ENCODE data around the gene LCN6. TPM values are rescaled to one million over a fixed set of nuclear protein-coding genes. Genes with fewer than 3 reads are reported as not detected.

The LCN6 gene
- total RNA-seq, 4 donors from 2014 or later: 1.1 to 2.9 TPM; not detected in 2

- Histone ChIP-seq H3K9me3 (peaks cover 0 to 4% of the 10 kb centered on the region in 2 donors), H3K27me3 (peaks cover 38% of the 10 kb centered on the region), H3K27ac (no peak overlapping the region), H3K36me3 (no peaks in the 10 kb centered on the region), H3K4me1 (peaks cover 0 to 4% (median 3%) of the 10 kb centered on the region in 4 donors), H3K4me3 (no peak overlapping the region)
- no peak for TF ChIP-seq EP300 (IDR thresholded peaks at IDR 0.05; ENCODE audit: low read depth)
- no peak for TF ChIP-seq POLR2A (IDR thresholded peaks at IDR 0.05)
- TF ChIP-seq POLR2AphosphoS5 (IDR thresholded peaks at IDR 0.05): no peak
- no peak for TF ChIP-seq CTCF (IDR thresholded peaks at IDR 0.05)
- in situ Hi-C loops (cut with MboI; ENCODE audit: low pct_ligation_motif_present in 1 of 4, low pct_unique_long_range_greater_than_20kb in 1 of 4, low sequenced_read_pairs in 3 of 4) (no loop called here), intact Hi-C loops (cut with DNase I; ENCODE audit: low total_unique reads) (no loop called here)
- 82% methylated on average over 27 of the region's 27 CpGs; no CpG with 5 or more reads in 1 of the 2 donors for WGBS, 2 donors (ENCODE audit: low coverage in 1 of 2)
- no peak for DNase-seq
Observed at GRCh38 chr9:136759436-136760325, 11.4 kb upstream of the LCN6 start.

- H3K4me3 ChIP-seq: no peak overlapping the region
- no peak overlapping the region for H3K27ac ChIP-seq
- no peak for DNase-seq
- no peaks in the 10 kb centered on the region for H3K36me3 ChIP-seq
- 82% methylated on average over 8 of the region's 9 CpGs; no CpG with 5 or more reads in 1 of the 2 donors for WGBS, 2 donors (ENCODE audit: low coverage in 1 of 2)
- H3K9me3 ChIP-seq: peaks cover 0 to 4% of the 10 kb centered on the region in 2 donors
- peaks cover 33% of the 10 kb centered on the region for H3K27me3 ChIP-seq
- peaks cover 0 to 4% (median 2%) of the 10 kb centered on the region in 4 donors for H3K4me1 ChIP-seq
- intact Hi-C loops (cut with DNase I; ENCODE audit: low total_unique reads): no loop called here
- in situ Hi-C loops (cut with MboI; ENCODE audit: low pct_ligation_motif_present in 1 of 4, low pct_unique_long_range_greater_than_20kb in 1 of 4, low sequenced_read_pairs in 3 of 4): no loop called here
- no peak for TF ChIP-seq POLR2A (IDR thresholded peaks at IDR 0.05)
Observed at GRCh38 chr9:136759001-136759400, 10.7 kb upstream of the LCN6 start.

GRCh38 chr9:136757751-136758140, 9.4 kb upstream of the LCN6 start:
- WGBS, 2 donors (ENCODE audit: low coverage in 1 of 2): 74% methylated on average over 9 of the region's 20 CpGs; no CpG with 5 or more reads in 1 of the 2 donors
- in situ Hi-C loops (cut with MboI; ENCODE audit: low pct_ligation_motif_present in 1 of 4, low pct_unique_long_range_greater_than_20kb in 1 of 4, low sequenced_read_pairs in 3 of 4) (no loop called here), intact Hi-C loops (cut with DNase I; ENCODE audit: low total_unique reads) (no loop called here)
- Histone ChIP-seq H3K27ac (no peak overlapping the region), H3K9me3 (peaks cover 0 to 4% of the 10 kb centered on the region in 2 donors), H3K4me3 (no peak overlapping the region), H3K4me1 (no peaks in the 10 kb centered on the region), H3K27me3 (peaks cover 22% of the 10 kb centered on the region), H3K36me3 (no peaks in the 10 kb centered on the region)
- TF ChIP-seq EP300 (IDR thresholded peaks at IDR 0.05; ENCODE audit: low read depth) (no peak), POLR2AphosphoS5 (IDR thresholded peaks at IDR 0.05) (no peak), POLR2A (IDR thresholded peaks at IDR 0.05) (no peak), CTCF (IDR thresholded peaks at IDR 0.05) (no peak)
- DNase-seq: no peak

DNA sequence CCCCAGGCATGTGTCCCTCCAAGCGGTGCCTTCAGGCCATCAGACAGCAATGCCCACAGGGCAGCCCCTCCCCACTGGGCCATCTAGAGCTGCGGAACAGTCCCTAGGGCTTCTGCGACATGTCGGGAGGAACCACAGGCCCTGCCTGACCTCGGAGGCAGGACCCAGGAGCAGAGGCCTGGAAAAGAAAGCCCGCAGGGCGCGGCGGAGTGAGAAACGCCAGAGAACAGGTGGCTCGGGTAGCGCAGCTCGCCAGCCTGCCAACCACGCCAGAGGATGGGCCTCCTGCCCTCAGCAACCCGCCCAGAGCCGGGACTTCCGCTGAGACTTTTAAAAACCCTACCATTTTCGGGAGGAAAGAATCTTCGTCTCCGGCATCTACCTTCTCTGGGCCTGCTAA, 9.0 kb upstream of the LCN6 start:
- TF ChIP-seq POLR2A (IDR thresholded peaks at IDR 0.05): no peak
- TF ChIP-seq EP300 (IDR thresholded peaks at IDR 0.05; ENCODE audit: low read depth): no peak
- TF ChIP-seq POLR2AphosphoS5 (IDR thresholded peaks at IDR 0.05): no peak
- no peak for TF ChIP-seq CTCF (IDR thresholded peaks at IDR 0.05)
- in situ Hi-C loops (cut with MboI; ENCODE audit: low pct_ligation_motif_present in 1 of 4, low pct_unique_long_range_greater_than_20kb in 1 of 4, low sequenced_read_pairs in 3 of 4) (no loop called here), intact Hi-C loops (cut with DNase I; ENCODE audit: low total_unique reads) (no loop called here)
- WGBS, 2 donors (ENCODE audit: low coverage in 1 of 2): 83% methylated on average over 20 of the region's 20 CpGs; no CpG with 5 or more reads in 1 of the 2 donors
- H3K9me3 ChIP-seq: peaks cover 0 to 4% of the 10 kb centered on the region in 2 donors
- H3K4me3 ChIP-seq: no peak overlapping the region
- no peak for DNase-seq
- no peak overlapping the region for H3K27ac ChIP-seq
- H3K36me3 ChIP-seq: no peaks in the 10 kb centered on the region
- H3K27me3 ChIP-seq: peaks cover 22% of the 10 kb centered on the region
- H3K4me1 ChIP-seq: no peaks in the 10 kb centered on the region

Data from transverse colon (tissue), 4 donors.